ENCODE results near the gene PLA2G2C.
A peak's percentile ranks its signal among the peaks of the same experiment; 100 is the strongest.
"Not testable (repeated sequence)": the region's sequence is repeated elsewhere in the genome, so short reads cannot be mapped to it uniquely, and the experiment has no call there.

PLA2G2C gene, protein sequence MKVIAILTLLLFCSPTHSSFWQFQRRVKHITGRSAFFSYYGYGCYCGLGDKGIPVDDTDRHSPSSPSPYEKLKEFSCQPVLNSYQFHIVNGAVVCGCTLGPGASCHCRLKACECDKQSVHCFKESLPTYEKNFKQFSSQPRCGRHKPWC

DNA sequence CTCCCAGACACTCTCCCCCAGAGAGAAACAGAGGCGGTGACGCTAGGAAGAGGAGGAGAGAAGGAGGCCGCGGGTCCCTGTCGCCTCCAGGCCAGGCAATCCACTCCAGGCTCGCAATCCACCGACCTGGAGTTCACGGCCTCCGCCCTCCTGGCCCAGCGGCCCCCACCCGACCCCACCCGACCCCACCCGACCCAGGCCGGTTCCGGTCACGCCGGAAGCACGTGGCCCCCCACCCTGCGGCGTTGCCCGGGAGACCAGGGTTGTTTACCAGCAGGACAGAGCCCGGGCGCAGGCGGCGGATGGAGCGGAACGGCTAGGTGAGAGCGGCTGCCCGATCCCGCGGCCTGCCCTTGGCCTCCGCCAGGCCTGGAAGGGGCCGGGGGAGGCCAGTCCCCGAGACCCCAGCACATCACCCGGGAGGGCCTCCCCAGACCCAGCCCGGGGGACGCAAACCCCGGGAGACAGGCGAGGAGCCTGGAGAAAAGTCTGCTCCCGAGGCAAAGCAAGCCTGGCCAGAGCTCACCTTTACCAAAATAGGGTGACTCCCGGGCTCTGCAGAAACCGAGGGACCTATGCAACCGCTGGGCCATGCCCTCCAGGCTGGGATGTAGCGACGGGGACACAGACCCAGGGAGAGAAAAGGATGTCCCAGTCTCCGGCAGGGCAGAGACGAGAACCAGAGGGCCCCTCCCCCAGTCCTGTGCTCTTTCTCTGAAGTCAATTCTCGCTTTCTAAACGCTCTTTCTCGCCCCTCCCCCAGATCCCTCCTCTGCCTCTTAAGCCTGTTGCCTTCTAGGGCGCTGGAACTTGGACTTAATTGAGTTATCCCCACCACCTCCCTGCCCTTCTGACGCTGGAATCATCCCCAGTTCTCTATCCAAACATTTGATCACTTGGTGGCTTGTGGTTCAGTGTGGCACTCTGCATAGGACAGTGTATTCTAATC lies at the start of gene PLA2G2C, which contains the start of gene UBXN10:
PLA2G2C (minus strand) TSS at position 685 of the 949 bp plus-strand sequence. CDS start 9,155 bp downstream, outside the sequence.
UBXN10 (plus strand) TSS at position 263 of the 949 bp plus-strand sequence. CDS start 4,466 bp downstream, outside the sequence.
- no peak for DNase-seq

DNA sequence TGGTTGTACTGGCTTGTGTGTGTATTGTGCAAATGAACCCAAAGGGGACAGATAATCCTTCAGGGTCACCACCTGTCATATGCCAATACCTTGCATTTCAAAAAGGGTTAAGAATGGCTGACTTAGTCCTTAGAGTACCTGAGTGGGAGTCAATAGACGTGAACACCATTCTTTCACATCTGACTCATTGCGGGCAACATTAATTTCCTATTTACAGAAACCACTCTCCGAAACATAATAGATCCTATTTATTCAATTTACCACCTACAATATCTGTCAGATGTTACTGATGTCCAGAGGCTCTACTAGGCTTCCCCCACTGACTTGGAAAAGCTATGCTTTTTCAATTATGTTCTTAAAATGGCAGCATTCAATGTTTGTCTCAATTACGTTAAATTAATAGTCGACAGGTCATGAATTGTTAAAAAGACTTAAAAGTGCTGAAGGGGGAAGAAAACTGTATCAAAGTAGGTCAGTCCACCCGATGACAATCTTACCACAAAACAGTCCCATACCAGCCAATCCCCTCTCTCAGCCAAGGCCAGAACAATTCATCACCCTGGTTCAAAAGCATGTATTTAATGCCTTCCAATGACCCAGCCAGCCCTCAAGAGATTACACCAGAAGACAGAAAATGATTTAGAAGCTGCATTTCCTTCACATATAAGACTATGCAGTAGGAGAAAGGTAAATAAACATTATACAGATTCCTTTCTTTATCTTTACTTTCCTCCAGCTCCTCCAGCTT lies 48.6 kb upstream of the PLA2G2C start:
- DNase-seq = no peak

DNA sequence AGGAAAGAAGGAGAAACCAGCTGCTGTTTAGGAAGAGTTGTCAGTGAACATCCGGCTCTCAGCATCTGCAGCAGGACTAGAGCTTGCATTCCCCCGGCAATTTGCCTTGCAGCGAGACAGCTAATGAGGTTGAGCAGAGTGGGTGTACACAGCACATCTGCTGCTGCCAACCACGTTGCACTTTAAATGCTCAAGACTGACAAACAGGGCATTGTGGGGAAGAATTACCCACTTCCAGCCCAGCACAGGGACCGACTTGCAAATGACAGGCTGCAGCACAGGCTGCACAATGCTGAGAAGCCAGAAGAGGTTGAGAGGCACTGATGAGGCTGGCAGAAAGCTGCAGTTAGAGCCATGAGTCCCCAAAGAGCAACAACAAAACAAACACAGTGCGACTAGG lies 47.5 kb upstream of the PLA2G2C start:
- no peak for DNase-seq

DNA sequence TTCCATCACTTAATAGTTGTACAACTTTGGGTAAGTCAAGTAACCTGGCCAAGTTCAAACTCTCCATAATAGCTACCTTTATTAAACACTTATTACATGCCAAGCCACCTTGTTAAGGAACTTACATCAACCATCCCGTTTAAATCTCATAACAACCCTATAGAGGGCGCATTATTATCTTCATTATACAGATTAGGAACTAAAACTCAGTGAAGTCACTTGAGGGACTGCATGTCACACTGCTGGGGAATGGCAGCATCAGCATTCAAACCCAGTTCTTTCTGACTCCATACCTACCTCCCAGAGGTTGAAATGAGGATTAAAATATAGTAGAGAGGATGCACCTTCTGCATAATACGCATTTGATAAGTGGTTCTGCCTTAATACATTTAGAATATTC lies 47.1 kb upstream of the PLA2G2C start:
- DNase-seq = no peak

DNA sequence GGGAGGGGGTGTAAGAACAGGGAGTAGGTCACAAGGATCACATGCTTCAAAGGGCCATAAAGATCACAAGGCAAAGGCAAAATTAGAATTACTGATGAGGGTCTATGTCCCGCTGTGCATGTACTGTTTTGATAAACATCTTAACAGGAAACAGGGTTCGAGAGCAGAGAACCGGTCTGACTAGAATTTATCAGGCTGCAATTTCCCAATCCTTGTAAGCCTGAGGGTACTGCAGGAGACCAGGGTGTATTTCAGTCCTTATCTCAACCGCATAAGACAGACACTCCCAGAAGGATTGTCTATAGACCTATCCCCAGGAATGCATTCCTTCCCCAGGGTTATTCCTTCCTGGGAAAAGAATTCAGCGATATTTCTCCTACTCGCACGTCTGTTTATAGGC lies 46.2 kb upstream of the PLA2G2C start:
- DNase-seq = not testable (repeated sequence)

DNA sequence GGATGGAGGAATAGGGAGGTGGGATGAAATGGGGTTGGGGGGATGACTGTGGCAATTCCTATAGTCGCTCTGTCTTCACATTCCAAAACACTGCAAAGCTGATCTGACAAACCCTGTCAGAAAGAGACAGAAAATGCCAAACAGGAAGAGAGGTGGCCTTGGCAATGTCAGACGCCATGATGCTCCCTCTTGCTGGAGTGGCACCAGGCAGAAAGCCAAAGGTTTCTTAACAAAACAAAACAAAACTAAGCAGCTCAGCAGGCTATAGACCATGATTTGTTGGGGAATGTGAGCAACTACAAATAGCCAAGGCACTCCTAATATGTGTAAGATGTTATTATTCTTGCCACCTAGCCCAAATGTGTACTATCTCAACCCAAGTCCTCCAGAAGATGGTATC lies 42.9 kb upstream of the PLA2G2C start:
- DNase-seq = no peak

DNA sequence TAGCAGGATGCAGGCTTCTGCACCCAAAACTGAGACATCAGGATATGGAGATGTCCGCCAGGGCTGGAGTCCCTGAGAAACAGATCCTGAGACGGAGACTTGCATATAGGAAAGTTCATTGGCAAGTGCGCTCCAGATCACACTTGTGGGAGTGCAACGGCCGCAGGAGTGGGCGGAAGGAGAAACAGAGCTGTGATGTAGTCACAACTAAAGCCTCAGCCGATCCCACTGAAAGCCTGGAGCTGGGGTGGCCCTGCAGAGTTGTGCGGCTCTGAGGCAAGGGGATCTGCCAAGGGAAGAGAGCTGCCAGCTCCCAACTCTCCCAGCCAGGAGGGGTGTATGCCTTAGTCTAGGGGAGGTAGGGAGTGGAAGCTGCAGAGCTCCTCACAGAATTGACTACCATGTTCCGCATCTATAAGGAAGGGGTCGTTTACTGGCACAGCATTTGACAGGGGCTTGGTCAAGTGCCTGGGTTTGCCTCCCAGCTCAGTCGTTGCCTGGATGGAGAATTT lies 42.1 kb upstream of the PLA2G2C start:
- no peak for DNase-seq

DNA sequence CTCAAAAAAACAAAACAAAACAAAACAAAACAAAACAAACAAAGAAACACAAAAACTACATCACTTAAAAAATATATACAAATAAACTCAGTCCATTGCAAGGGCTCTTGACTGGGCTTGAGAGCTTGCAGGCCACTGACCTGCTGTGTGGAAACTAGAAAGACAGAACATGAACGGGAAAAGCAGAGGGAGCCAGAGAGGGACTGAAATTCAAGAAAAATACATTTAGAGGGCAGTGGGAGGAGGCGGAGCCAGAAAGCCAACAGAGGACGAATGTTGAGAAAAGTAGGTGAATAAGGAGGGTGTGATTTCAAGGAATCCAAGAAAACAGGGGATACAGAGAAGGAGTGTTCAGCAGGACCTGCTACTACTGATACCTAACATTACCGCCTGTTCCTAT lies 41.4 kb upstream of the PLA2G2C start:
- DNase-seq = no peak

DNA sequence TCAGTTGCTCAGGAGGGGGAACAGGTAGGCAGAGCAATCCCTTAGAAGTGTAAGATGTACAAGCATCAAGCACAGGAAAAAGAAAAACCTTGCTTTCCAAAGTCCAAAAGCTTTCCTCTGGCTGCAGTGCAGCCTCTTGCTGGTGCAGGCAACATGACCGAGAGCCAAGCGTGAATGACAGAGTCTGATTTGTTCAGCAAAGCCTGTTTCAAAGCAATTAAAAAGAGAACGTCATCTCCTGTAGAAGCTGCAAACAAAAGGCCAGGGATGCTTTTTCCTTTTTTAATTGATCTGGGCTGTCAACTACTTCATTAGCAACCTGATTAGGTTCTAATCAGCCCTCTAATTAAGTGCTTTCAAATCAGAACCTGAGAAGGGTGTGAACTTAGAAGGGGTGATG lies 38.2 kb upstream of the PLA2G2C start:
- DNase-seq = no peak

DNA sequence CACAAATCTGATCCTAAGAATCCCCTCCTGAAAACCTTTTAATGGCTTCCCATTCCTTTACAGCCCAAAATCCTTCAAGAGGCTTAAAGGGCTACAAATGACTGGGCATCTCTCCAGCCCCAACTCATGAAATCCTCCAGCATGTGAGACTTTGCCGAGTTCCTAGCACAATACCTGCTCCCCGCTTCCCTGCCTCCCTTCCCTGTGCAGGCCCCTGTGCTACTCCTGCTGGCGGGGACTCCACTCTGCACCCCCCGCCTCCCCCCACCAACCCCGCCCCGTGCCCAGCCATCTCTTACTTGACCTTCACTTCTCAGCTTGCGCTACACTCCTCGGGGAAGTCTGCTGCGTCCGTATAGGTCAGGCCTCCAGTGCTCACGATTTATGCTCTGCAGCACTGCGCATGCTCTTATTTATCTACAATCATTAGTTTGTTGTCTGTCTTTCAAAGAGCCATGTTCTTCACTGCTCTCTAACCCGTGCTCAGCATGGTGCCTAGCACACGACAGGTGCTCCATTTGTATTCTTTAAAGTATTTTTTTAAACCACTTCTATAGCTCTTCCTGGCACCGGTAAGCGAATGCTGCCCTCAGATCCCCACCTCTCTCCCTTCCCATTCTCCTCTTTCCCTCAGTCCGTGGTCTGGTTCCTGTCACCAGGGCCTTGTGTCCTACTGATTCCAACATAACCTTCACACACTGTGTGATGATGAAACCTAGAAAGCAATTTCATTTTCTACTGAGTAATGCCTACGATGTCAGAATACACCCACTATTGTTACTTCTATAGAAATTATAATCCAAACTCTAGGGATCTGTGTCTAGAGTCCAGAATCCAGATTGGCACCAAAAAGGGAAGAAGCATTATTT lies 37.5 kb upstream of the PLA2G2C start:
- DNase-seq = no peak

DNA sequence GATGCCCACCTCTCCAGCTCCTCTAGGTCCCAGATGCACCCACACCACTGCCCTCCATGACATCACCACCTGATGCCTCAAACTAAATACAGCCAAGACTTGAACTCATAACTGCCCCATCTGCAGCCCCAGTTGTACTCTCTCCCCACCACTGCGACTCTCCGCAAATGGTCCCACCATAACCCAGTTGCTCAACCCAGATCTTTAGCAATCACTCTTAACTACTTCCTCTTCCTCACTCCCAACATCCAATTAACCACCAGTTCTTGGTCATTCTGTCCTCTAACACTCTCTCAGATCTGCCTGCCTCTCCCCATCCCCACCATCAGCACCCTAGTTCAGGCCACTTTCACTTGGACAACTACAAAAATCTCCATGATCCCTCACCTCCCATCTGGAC lies 36.8 kb upstream of the PLA2G2C start:
- no peak for DNase-seq

DNA sequence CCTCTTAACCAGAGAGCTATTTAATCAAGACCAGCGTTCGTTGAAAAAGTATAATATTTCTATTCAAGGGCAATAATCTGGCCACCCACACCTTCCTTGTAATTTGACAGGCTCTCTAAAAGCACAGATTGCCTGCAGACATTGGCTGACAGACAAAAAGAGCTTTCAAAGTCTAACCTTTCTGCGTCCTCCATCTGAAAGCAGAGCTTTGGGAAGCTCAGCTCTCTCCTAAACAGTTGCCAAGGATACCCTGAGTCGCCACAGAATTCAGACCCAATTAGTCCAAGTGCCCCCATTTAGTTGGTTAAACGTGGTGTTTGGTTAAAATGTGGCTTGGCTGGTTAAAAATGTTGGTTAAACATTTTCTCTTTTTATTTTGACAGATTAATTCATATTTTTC lies 33.7 kb upstream of the PLA2G2C start:
- no peak for DNase-seq

DNA sequence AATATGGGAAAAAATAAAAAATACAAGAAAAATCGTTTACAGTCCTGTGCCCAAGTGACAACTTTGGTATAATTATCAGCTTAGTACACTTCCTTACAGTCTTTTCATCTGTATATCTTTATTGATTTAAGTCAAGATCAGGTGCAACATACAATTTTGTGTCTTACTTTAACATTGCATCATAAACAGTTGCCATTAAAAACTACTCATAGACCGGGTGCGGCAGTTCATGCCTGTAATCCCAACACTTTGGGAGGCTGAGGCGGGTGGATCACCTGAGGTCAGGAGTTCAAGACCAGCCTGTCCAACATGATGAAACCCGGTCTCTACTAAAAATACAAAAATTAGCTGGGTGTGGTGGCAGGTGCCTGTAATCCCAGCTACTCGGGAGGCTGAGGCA lies 32.7 kb upstream of the PLA2G2C start:
- DNase-seq = not testable (repeated sequence)

DNA sequence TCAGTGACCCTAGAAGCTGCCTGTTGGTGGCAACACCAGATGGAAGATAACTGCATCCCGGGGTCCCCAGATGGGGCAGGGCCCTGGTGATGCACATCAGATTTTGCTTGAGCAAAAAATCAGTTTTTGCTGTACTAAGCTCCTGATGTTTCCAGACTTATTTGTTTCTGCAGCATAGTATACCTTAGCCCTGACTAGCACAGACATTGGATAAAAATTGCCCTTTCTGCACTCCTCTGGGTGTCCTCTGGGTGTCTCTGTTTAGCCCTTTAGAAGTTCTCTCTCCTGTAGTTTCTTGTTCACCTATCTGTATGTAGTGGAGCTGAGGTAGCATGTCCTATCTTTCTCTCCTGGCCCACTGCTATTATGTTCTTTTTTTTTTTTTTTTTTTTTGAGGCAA lies 30.3 kb upstream of the PLA2G2C start:
- DNase-seq = no peak

DNA sequence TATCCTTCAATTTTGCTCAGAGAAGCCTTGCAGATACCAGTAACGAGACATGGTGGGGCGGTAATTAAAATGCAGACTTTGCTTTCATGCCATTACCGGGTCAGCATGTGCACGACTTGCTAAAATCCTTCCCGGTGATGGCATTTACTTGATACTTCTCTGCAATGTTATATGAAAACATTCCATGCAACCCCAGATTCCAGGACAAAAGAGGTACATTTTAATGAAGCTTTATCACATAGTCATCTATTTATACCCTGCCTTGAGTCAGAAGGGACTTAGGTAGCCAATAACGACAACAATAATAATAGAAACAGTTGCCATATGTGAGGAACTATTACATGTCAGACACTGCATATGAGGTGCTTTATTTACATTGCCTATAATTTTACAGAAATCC lies 29.4 kb upstream of the PLA2G2C start:
- no peak for DNase-seq

DNA sequence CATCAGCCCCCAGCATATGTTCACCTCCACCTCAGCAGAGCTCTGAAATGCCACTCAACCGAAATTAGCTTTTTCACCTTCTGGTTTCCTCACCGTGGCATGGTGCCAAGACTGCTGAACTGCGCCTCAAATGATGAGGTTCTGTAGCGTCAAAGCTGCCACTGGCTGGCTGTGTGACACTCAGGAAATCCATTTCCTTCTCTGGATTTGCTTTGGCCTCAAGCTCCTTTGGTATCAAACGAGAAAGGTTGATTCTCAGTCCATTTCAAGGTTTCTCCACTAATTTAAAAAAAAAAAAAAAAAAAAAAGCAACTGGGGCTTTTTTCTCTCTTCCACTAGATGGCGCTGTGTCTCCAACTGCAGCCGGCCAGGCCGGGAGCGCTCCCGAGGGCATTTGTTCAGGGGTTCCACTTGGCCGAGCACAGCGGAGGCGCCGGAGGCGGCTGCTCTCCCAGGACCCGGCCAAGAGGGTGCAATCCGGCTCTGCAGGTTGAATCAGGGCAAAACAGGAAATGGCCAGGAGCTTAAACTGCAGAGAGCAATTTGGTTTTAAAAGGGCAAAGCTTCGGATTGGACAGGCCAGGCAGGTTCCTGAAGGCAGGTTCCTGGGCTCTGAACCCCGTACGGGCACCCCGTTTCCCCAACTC lies 26.5 kb upstream of the PLA2G2C start:
- peak; percentile 74 for DNase-seq

DNA sequence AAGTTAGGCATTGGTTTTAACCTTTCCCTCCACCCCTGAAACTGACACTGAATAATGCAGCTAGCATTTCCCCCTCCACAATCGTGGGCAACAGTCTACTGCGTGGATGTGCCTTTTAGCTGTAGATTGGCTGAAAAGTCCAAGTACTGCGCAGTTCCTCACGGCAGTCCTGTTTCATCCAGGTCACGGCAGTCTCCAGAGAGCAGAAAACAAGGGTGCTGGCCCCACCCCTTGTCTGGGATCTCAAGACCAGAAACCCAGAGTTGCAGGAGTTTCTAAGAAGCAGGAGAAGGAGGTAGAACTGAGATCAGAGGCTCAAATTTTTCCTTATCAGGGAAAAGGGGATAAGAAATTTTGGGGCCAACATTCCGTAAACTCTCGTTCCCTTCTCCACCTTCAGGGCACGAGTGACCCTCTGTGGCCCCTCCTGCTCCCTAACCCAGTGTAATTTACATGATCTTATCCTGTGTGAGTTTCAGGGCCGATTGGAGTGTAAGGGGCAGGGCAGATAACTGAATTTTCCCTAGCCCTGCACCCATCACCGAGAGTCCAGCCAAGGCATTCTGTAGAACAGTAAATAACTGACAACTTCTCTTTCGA lies 25.9 kb upstream of the PLA2G2C start:
- no peak for DNase-seq

DNA sequence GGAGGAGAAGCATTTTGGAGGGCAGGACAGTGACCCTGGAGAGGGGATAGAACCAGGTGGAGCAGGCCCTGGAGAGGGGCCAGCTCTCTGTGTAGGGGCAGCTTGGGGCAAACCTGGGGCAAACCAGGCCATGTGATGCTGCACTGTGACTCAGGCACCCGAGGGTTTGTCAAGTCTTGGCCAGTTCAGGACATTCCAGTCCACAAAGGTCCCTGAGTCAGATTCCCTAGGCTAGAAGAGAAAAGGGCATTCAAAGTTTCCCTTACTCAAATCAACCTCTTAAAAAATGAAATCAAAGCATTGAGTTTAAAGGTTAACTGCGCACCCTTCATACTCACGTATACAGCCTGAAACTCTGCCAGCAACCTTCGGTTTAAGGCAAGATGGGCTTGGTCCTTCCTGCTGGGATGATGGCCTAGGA lies 25.2 kb upstream of the PLA2G2C start:
- no peak for DNase-seq

DNA sequence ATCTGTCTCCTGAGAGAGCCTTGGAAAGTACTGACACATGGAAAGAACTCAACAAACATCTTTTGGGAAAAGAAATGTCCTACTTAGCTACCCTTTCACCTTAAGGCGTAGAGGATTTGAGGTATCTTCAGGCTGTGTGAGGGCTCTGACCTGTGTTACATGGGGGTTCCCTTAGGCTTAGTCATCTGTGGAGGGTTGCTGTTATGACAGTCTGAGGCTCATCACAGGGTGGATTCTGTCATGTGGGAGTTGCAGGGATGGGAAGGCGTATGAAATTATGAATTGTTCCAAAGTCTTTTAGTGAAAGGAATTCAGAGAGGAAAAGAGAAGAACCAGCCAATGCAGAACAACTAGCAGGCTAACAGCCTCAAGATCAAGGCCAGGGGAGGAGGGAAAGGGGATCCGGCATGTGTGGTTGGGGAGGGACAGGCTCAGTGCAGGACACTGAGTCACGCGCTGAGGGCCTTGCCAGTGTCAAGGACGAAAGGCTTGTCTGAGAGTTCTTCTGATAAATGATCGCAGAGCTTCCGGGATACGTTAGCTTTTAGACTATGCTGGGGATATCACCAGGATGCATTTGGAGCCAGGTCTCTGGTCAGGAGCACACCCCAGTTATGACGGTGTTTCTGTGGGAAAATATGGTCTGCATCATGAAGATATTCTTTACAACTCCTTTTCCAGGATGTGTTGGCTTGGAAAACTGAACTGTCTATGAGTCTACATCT lies 24.6 kb upstream of the PLA2G2C start:
- DNase-seq = no peak

DNA sequence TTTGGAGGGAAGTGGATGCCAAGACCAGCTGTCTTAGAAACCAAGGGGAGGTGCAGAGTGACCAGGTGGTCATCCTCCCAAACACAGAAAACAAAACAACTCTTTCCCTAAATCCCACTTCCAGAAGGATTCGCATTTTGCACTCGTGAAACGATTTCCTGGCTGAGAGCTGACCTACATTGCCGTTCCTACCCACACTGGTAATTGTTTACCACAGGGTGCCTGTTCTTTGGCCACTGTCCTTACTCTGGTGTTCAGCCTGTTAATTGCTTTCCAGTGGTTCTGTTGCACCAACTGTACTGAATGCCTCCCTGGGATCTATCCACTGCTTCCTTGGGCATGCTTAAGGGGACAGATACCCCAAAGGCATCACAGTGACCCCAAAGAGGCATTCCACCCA lies 23.2 kb upstream of the PLA2G2C start:
- DNase-seq = no peak

DNA sequence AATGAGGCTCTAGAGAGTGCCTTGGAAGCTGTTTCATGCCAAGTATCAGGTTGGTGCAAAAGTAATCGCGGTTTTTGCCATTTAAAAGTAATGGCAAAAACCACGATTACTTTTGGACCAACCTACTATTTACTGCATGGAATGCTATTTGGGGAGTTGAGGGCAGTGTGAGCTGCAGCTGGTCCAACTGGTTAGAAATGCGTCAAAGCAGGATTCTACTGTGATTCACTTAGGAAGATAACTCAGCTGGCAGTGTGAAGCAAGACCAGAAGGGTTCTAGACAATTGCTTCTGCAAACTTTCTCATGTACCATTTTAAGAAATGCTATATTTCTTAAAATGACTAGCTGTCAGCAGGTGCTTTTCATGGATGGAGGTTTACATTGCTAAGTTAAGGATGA lies 21.2 kb upstream of the PLA2G2C start:
- DNase-seq = no peak

Measured in DMS79 (cell line).